ENCODE data around the gene SYTL3.

DNA sequence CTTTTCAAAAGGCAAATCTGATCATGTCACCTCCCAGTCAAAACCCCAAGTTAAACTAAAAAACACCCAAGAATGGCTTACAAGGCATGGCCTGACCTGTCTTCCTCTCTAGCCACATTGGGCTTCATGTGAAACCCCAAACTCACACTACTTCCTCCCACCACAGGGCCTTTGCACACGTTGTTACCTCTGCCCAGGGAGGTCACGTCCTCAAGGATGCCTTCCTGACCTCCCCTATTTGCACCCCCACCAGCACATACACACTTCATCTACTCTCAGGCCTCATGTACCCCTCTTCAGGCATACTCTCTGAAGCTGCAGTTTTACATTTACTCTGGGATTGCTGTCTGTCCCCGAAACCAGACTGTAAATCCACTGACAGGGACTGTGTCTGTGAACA is 163.2 kb downstream of the SYTL3 start:
- TF ChIP-seq, protein P1, sequence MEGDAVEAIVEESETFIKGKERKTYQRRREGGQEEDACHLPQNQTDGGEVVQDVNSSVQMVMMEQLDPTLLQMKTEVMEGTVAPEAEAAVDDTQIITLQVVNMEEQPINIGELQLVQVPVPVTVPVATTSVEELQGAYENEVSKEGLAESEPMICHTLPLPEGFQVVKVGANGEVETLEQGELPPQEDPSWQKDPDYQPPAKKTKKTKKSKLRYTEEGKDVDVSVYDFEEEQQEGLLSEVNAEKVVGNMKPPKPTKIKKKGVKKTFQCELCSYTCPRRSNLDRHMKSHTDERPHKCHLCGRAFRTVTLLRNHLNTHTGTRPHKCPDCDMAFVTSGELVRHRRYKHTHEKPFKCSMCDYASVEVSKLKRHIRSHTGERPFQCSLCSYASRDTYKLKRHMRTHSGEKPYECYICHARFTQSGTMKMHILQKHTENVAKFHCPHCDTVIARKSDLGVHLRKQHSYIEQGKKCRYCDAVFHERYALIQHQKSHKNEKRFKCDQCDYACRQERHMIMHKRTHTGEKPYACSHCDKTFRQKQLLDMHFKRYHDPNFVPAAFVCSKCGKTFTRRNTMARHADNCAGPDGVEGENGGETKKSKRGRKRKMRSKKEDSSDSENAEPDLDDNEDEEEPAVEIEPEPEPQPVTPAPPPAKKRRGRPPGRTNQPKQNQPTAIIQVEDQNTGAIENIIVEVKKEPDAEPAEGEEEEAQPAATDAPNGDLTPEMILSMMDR (IDR thresholded peaks at IDR 0.05): no peak
- no peak for TF ChIP-seq POLR2A (IDR thresholded peaks at IDR 0.05)
- no peak for TF ChIP-seq EP300 (IDR thresholded peaks at IDR 0.05; ENCODE audit: low read depth)
- peak in 2 of 3 donors; percentile 29 to 53 for TF ChIP-seq POLR2AphosphoS5 (IDR thresholded peaks at IDR 0.05)
